C4-2B (cell line): ENCODE results near the gene EPSTI1.

Experiments used
- H3K27ac ChIP-seq: fragments of 450-650 bp; 2 replicates; pipeline ENCODE4 v1.5.1; 2017
- CTCF ChIP-seq: fragments of 450-650 bp; conservative IDR thresholded peaks from 2 replicates; pipeline ENCODE4 v1.5.1; 2017; ENCODE audit warnings: mild to moderate bottlenecking
- ZFX ChIP-seq: fragments of 450-650 bp; IDR thresholded peaks from 2 replicates; pipeline ENCODE4 v1.6.1; 2017

The EPSTI1 gene

GRCh38 chr13:42906257-42906656, 85.8 kb downstream of the EPSTI1 start:
- H3K27ac ChIP-seq = peak overlapping the region; percentile 44
- TF ChIP-seq ZFX = no peak
- TF ChIP-seq CTCF = no peak

GRCh38 chr13:42905579-42905978, 86.5 kb downstream of the EPSTI1 start:
- TF ChIP-seq ZFX (no peak), CTCF (no peak)
- peak overlapping the region; percentile 44 for H3K27ac ChIP-seq

GRCh38 chr13:42899266-42899665, 92.8 kb downstream of the EPSTI1 start:
- no peak overlapping the region for H3K27ac ChIP-seq
- TF ChIP-seq ZFX (no peak), CTCF (no peak)

GRCh38 chr13:42895776-42896175, 96.3 kb downstream of the EPSTI1 start:
- no peak overlapping the region for H3K27ac ChIP-seq
- no peak for TF ChIP-seq CTCF
- TF ChIP-seq ZFX = no peak

GRCh38 chr13:42894765-42895243, 97.2 kb downstream of the EPSTI1 start:
- no peak overlapping the region; the same call in 1 of the 2 replicates for H3K27ac ChIP-seq

GRCh38 chr13:42893214-42893671, 98.8 kb downstream of the EPSTI1 start:
- no peak overlapping the region for H3K27ac ChIP-seq
- TF ChIP-seq CTCF = no peak
- no peak for TF ChIP-seq ZFX

More at GRCh38 chr13:42894765-42895243, 97.2 kb downstream of the EPSTI1 start:
- TF ChIP-seq ZFX = no peak
- TF ChIP-seq CTCF = no peak

- H3K27ac ChIP-seq = no peak overlapping the region
- TF ChIP-seq ZFX (no peak), CTCF (no peak)
Measured at GRCh38 chr13:42892760-42893159, 99.3 kb downstream of the EPSTI1 start.
